Endodermal cell (in vitro differentiated cells): ENCODE results near the gene KCNT1. TPM values are rescaled to one million over a fixed set of nuclear protein-coding genes. Genes with fewer than 3 reads are reported as not detected.
A peak's percentile ranks its signal among the peaks of the same experiment; 100 is the strongest.

Experiments
- DNase-seq: peaks from one replicate; pipeline ENCODE4 v3.0.0-alpha.2; 2017
- H3K27ac ChIP-seq: 2 replicates; pipeline ENCODE4 v1.5.1; 2013; ENCODE audit warnings: mild to moderate bottlenecking, low read depth, low read length, moderate library complexity
- H3K27me3 ChIP-seq: 2 replicates; pipeline ENCODE4 v1.6.1; 2013; ENCODE audit warnings: mild to moderate bottlenecking, low read length, moderate library complexity; ENCODE audit not compliant: insufficient read depth, control insufficient read depth, poor library complexity, severe bottlenecking
- H3K36me3 ChIP-seq: 2 replicates; pipeline ENCODE4 v1.7.0; 2013; ENCODE audit warnings: mild to moderate bottlenecking, low read length, moderate library complexity; ENCODE audit not compliant: control insufficient read depth, insufficient read depth
- H3K4me1 ChIP-seq: one replicate; pipeline ENCODE4 v1.7.0; 2013; ENCODE audit warnings: low read length; ENCODE audit not compliant: control insufficient read depth, insufficient read depth
- H3K4me3 ChIP-seq: 2 replicates; pipeline ENCODE4 v1.5.1; 2013; ENCODE audit warnings: mild to moderate bottlenecking, low read length, moderate library complexity
- H3K9ac ChIP-seq: 2 replicates; pipeline ENCODE4 v1.6.1; 2013; ENCODE audit warnings: mild to moderate bottlenecking, low read length, moderate library complexity; ENCODE audit not compliant: poor library complexity, severe bottlenecking; ENCODE audit errors: extremely low read depth
- H3K9me3 ChIP-seq: 2 replicates; pipeline ENCODE4 v1.6.1; 2013; ENCODE audit warnings: mild to moderate bottlenecking, low read length, moderate library complexity; ENCODE audit not compliant: control insufficient read depth
- H3K27ac Mint-ChIP-seq: 2 replicates; pipeline ENCODE4 v1.8.0; 2020; ENCODE audit warnings: mixed read lengths
- H3K27me3 Mint-ChIP-seq: 2 replicates; pipeline ENCODE4 v1.8.0; 2021; ENCODE audit warnings: mild to moderate bottlenecking, mixed read lengths; ENCODE audit not compliant: insufficient read depth
- H3K36me3 Mint-ChIP-seq: 2 replicates; pipeline ENCODE4 v1.8.0; 2020; ENCODE audit warnings: low read depth, mixed read lengths
- H3K4me1 Mint-ChIP-seq: 2 replicates; pipeline ENCODE4 v1.8.0; 2020; ENCODE audit warnings: mixed read lengths
- H3K4me3 Mint-ChIP-seq: 2 replicates; pipeline ENCODE4 v1.8.0; 2020; ENCODE audit warnings: mild to moderate bottlenecking, moderate library complexity, mixed read lengths
- H3K9me3 Mint-ChIP-seq: 2 replicates; pipeline ENCODE4 v1.8.0; 2020; ENCODE audit warnings: mild to moderate bottlenecking, mixed read lengths
- CTCF ChIP-seq: fragments of 200-600 bp; sonication (generic); conservative IDR thresholded peaks from 2 replicates; pipeline ENCODE4 v1.5.0; 2021; ENCODE audit warnings: antibody characterized with exemption, mild to moderate bottlenecking
- WGBS, 2 experiments: methylation state at CpG; one replicate each; pipeline versions ENCODE4 v1.1.5 to v1.1.7; 2013; ENCODE audit warnings: missing lambda C conversion rate in 2 of 2, mixed read lengths in 1 of 2; ENCODE audit not compliant: insufficient coverage in 1 of 2, insufficient read length in 1 of 2; 5-methylcytosine and 5-hydroxymethylcytosine counted together
- total RNA-seq, 2 donors: library from RNA; stranded (reverse); fragmentation: NEBNext Ultra II Directional in 1 of 2; extraction: Animal tissue kit (Norgen Biotek cat#: 25700) in 1 of 2; gene quantifications; 2 replicates in 1 of 2; 3 replicates in 1 of 2; pipeline ENCODE4 v1.2.1, GENCODE V29; 2021

Gene KCNT1
- total RNA-seq, 2 donors from 2014 or later, result 0.15 TPM; not detected in 1

- H3K27ac Mint-ChIP-seq, result peak within 1 kb of the TSS; percentile 17
- no peaks in the 10 kb centered on the region for H3K27me3 ChIP-seq
- H3K27ac ChIP-seq, result peak within 1 kb of the TSS; percentile 50
- no peaks in the 10 kb centered on the region for H3K36me3 Mint-ChIP-seq
- H3K4me1 ChIP-seq, result no peaks in the 10 kb centered on the region
- H3K4me1 Mint-ChIP-seq, result peaks cover 7% of the 10 kb centered on the region
- H3K9me3 Mint-ChIP-seq, result no peaks in the 10 kb centered on the region
- DNase-seq, result no peak
- H3K4me3 ChIP-seq, result no peak within 1 kb of the TSS
- no peaks in the 10 kb centered on the region for H3K27me3 Mint-ChIP-seq
- H3K9ac ChIP-seq, result no peak within 1 kb of the TSS
- 77 to 80% methylated on average over 21 to 25 of the region's 25 CpGs for WGBS, 2 experiments
- H3K9me3 ChIP-seq, result no peaks in the 10 kb centered on the region
- no peak for TF ChIP-seq CTCF
- H3K36me3 ChIP-seq, result no peaks in the 10 kb centered on the region
- H3K4me3 Mint-ChIP-seq, result no peak within 1 kb of the TSS
These were observed 39.1 kb upstream of the KCNT1 start, which contains the start of gene LCN9 for GRCh38 chr9:135662758-135663450. Gene LCN9, plus strand, starts transcription at chr9:135663309. Its CDS starts 13 bp downstream, at chr9:135663322.

GRCh38 chr9:135663451-135663770, 38.6 kb upstream of the KCNT1 start:
- H3K4me1 Mint-ChIP-seq, result peaks cover 7% of the 10 kb centered on the region
- H3K9me3 Mint-ChIP-seq, result peaks cover 2% of the 10 kb centered on the region
- no peak for TF ChIP-seq CTCF
- no peaks in the 10 kb centered on the region for H3K36me3 Mint-ChIP-seq
- Histone ChIP-seq H3K9ac (no peak overlapping the region), H3K27ac (no peak overlapping the region), H3K36me3 (no peaks in the 10 kb centered on the region), H3K27me3 (no peaks in the 10 kb centered on the region), H3K4me1 (no peaks in the 10 kb centered on the region), H3K9me3 (no peaks in the 10 kb centered on the region), H3K4me3 (no peak overlapping the region)
- no peak overlapping the region for H3K4me3 Mint-ChIP-seq
- no peak overlapping the region for H3K27ac Mint-ChIP-seq
- WGBS, 2 experiments, result 82% methylated on average over 3 of the region's 3 CpGs; no CpG with 5 or more reads in 1 of the 2 experiments
- no peaks in the 10 kb centered on the region for H3K27me3 Mint-ChIP-seq
- no peak for DNase-seq

GRCh38 chr9:135663857-135664256, 38.1 kb upstream of the KCNT1 start:
- Histone ChIP-seq H3K27me3 (no peaks in the 10 kb centered on the region), H3K9me3 (no peaks in the 10 kb centered on the region), H3K9ac (no peak overlapping the region), H3K4me3 (no peak overlapping the region), H3K4me1 (no peaks in the 10 kb centered on the region), H3K27ac (no peak overlapping the region), H3K36me3 (no peaks in the 10 kb centered on the region)
- peaks cover 7% of the 10 kb centered on the region for H3K4me1 Mint-ChIP-seq
- no peak for DNase-seq
- 95 to 100% methylated on average over 6 to 12 of the region's 12 CpGs for WGBS, 2 experiments
- no peak for TF ChIP-seq CTCF
- no peak overlapping the region for H3K4me3 Mint-ChIP-seq
- H3K9me3 Mint-ChIP-seq, result peaks cover 6% of the 10 kb centered on the region
- no peak overlapping the region for H3K27ac Mint-ChIP-seq
- no peaks in the 10 kb centered on the region for H3K27me3 Mint-ChIP-seq
- no peaks in the 10 kb centered on the region for H3K36me3 Mint-ChIP-seq
